T-helper 2 cell treated with Interferon-gamma antibody and Interleukin-4, amounts not matched to agents 5 μg/mL and 100 μg/mL, for 36 hours (primary cell): ENCODE data around the gene C16orf87.
"Not testable (repeated sequence)": the region's sequence is repeated elsewhere in the genome, so short reads cannot be mapped to it uniquely, and the experiment has no call there.

Experiments
- DNase-seq: peaks from one replicate; pipeline ENCODE4 v3.0.0; 2021; ENCODE audit warnings: low spot score
- H3K27ac Mint-ChIP-seq: one replicate; pipeline ENCODE4 v1.8.0; 2021; ENCODE audit warnings: mild to moderate bottlenecking, mixed read lengths
- H3K27me3 Mint-ChIP-seq: one replicate; pipeline ENCODE4 v1.8.0; 2021; ENCODE audit warnings: low read depth, mixed read lengths
- H3K36me3 Mint-ChIP-seq: one replicate; pipeline ENCODE4 v1.8.0; 2021; ENCODE audit warnings: low read depth, mixed read lengths
- H3K4me1 Mint-ChIP-seq: one replicate; pipeline ENCODE4 v1.8.0; 2021; ENCODE audit warnings: low read depth, mixed read lengths
- H3K4me3 Mint-ChIP-seq: one replicate; pipeline ENCODE4 v1.8.0; 2022; ENCODE audit warnings: mild to moderate bottlenecking, moderate library complexity, mixed read lengths
- H3K9me3 Mint-ChIP-seq: one replicate; pipeline ENCODE4 v1.8.0; 2021; ENCODE audit warnings: mixed read lengths

The C16orf87 gene, protein sequence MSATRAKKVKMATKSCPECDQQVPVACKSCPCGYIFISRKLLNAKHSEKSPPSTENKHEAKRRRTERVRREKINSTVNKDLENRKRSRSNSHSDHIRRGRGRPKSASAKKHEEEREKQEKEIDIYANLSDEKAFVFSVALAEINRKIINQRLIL

DNA sequence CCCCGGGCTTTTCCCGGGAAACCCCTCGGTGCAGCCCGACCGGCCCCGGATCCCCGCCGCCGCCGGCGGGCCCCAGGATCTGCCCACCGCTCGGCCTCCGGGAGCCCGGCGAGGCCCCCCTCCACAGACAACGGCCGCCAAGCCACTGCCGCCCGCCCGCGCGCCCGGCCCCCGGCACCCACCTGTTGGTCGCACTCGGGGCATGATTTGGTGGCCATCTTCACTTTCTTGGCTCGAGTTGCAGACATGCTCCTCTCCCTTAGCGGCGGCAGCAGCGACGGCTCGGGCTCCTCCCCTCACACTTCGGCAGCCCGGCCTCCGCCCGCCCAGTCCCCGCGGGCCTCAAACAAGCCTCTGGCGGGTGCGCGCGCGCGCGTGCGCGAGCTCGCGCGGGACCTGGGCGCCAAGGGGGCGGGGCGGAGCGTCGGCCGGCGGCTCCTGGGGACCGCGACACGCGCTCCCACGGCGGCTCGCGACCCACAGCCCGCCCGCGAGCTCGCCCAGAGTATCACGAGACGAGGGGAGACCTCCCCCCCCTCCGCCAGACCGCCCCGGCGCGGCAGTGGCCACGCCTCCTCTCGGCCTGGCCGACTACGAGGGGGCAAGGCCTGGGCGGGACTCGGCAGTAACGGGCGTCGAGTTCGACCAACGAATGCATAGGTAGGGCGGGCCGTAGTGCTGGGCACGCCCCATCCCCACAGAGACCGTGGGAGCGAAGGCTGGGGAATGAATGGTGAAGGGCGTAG lies at the start of gene C16orf87:
Gene C16orf87, minus strand, starts transcription at position 279 of the 746 bp plus-strand sequence. Its CDS starts 31 bp downstream, at position 248.
- H3K36me3 Mint-ChIP-seq = peaks cover 9% of the 10 kb centered on the region
- H3K27ac Mint-ChIP-seq = peak within 1 kb of the TSS; percentile 97
- DNase-seq = peak; percentile 89
- H3K9me3 Mint-ChIP-seq = no peaks in the 10 kb centered on the region
- H3K27me3 Mint-ChIP-seq = peaks cover 19% of the 10 kb centered on the region
- H3K4me1 Mint-ChIP-seq = peaks cover 30% of the 10 kb centered on the region
- peak within 1 kb of the TSS; percentile 89 for H3K4me3 Mint-ChIP-seq

DNA sequence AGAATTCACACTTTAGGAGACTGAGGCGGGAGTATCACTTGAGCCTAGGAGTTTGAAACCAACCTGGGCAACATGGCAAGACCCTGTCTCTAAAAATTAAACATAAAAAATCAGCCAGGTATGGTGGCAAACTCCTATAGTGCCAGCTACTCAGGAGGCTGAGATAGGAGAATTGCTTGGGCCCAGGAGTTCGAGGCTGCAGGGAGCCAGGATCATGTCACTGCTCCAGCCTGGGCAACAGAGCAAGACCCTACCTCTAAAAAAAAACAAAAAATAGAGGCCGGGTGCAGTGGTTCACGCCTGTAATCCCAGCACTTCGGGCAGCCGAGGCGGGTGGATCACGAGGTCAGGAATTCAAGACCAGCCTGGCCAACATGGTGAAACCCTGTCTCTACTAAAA lies 44.3 kb upstream of the C16orf87 start:
- H3K4me1 Mint-ChIP-seq = no peaks in the 10 kb centered on the region
- H3K9me3 Mint-ChIP-seq = no peaks in the 10 kb centered on the region

DNA sequence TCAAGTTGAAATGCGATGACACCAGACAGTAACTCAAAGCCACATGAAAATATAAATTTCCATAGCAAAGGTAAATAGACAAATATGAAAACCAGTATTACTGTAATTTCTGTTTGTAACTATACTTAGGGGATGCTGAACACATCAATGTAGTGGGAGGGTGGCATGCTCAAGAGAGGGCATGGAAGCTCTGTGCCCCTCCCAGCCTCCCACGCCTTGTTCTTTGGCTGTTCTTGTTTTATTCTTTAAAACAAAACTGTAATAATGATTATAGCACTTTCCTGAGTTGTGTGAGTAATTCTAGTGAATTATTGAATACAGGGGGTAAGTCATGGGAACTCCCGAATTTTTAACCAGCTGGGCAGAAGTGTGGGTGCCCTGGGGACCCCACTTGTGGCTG lies 42.2 kb upstream of the C16orf87 start:
- Mint-ChIP-seq H3K4me3 (no peak overlapping the region), H3K27ac (no peak overlapping the region), H3K9me3 (no peaks in the 10 kb centered on the region), H3K4me1 (no peaks in the 10 kb centered on the region), H3K27me3 (no peaks in the 10 kb centered on the region), H3K36me3 (no peaks in the 10 kb centered on the region)
- DNase-seq = no peak

More for the DNA sequence above, 44.3 kb upstream of the C16orf87 start:
- Mint-ChIP-seq H3K27me3 (peaks cover 7% of the 10 kb centered on the region), H3K36me3 (no peaks in the 10 kb centered on the region), H3K4me3 (no peak overlapping the region), H3K27ac (no peak overlapping the region)
- DNase-seq = no peak

DNA sequence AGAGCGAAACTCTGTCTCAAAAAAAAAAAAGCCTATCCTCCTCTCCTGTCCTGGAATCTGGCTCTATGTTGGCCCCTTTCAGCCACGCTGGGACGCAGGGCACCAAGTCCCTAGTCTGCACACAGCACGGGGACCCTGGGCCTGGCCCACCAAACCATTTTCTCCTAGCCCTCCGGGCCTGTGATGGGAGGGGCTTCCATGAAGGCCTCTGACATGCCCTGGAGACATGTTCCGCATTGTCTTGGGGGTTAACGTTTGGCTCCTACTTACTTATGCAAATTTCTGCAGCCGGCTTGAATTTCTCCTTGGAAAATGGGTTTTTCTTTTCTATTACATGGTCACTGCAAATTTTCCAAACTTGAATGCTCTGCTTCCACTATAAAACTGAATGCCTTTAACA lies 40.6 kb upstream of the C16orf87 start:
- Mint-ChIP-seq H3K27ac (no peak overlapping the region), H3K4me1 (peaks cover 1% of the 10 kb centered on the region), H3K27me3 (no peaks in the 10 kb centered on the region), H3K36me3 (peaks cover 3% of the 10 kb centered on the region), H3K9me3 (no peaks in the 10 kb centered on the region), H3K4me3 (no peak overlapping the region)
- no peak for DNase-seq

DNA sequence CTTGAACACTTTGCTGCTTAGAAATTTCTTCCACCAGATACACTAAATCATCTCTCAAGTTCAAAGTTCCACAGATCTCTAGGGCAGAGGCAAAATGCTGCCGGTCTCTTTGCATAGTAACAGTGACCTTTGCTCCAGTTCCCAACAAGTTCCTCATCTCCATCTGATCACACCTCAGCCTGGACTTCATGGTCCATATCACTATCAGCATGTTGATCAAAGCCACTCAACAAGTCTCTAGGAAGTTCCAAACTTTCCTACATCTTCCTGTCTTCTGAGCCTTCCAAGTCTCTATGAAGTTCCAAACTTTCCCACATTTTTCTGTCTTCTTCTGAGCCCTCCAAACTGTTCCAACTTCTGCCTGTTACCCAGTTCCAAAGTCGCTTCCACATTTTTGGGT lies 37.9 kb upstream of the C16orf87 start:
- H3K9me3 Mint-ChIP-seq, DNase-seq, H3K27me3 Mint-ChIP-seq, H3K4me1 Mint-ChIP-seq, H3K36me3 Mint-ChIP-seq, H3K4me3 Mint-ChIP-seq, H3K27ac Mint-ChIP-seq: not testable (repeated sequence)

DNA sequence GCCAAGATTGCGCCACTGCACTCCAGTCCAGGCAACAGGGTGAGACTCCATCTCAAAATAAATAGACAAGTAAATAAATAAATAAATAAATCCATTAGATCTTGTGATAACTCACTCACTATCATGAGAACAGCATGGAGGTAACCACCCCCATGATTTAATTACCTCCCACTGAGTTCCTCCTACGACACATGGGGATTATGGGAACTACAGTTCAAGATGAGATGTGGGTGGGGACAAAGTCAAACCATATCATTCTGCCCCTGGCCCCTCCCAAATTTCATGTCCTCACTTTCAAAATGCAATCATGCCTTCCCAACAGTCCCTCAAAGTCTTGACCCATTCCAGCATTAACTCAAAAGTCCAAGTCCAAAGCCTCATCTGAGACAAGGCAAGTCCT lies 36.5 kb upstream of the C16orf87 start:
- H3K4me1 Mint-ChIP-seq = peaks cover 15% of the 10 kb centered on the region
- H3K4me3 Mint-ChIP-seq, H3K9me3 Mint-ChIP-seq, H3K27ac Mint-ChIP-seq, H3K36me3 Mint-ChIP-seq, H3K27me3 Mint-ChIP-seq, DNase-seq: not testable (repeated sequence)

DNA sequence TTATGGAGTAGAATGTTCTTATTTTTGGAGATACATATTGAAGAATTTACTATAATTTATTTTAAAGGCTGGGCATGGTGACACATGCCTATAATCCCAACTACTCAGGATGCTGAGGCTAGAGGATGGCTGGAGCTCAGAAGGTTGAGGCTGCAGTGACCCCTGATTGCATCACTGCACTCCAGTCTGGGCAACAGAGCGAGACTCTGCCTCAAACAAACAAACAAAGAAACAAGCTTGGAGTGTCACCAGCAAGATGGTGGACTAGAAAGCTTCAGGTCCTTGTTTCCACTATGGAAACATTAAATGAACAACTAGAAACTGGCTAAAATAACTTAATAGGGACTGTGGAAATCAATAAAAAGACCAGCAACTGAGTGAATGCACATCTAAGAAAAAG lies 35.3 kb upstream of the C16orf87 start:
- H3K4me1 Mint-ChIP-seq = peaks cover 17% of the 10 kb centered on the region
- H3K9me3 Mint-ChIP-seq = peaks cover 3% of the 10 kb centered on the region
- peaks cover 6% of the 10 kb centered on the region for H3K36me3 Mint-ChIP-seq
- no peak overlapping the region for H3K4me3 Mint-ChIP-seq
- no peaks in the 10 kb centered on the region for H3K27me3 Mint-ChIP-seq
- DNase-seq = no peak
- no peak overlapping the region for H3K27ac Mint-ChIP-seq

DNA sequence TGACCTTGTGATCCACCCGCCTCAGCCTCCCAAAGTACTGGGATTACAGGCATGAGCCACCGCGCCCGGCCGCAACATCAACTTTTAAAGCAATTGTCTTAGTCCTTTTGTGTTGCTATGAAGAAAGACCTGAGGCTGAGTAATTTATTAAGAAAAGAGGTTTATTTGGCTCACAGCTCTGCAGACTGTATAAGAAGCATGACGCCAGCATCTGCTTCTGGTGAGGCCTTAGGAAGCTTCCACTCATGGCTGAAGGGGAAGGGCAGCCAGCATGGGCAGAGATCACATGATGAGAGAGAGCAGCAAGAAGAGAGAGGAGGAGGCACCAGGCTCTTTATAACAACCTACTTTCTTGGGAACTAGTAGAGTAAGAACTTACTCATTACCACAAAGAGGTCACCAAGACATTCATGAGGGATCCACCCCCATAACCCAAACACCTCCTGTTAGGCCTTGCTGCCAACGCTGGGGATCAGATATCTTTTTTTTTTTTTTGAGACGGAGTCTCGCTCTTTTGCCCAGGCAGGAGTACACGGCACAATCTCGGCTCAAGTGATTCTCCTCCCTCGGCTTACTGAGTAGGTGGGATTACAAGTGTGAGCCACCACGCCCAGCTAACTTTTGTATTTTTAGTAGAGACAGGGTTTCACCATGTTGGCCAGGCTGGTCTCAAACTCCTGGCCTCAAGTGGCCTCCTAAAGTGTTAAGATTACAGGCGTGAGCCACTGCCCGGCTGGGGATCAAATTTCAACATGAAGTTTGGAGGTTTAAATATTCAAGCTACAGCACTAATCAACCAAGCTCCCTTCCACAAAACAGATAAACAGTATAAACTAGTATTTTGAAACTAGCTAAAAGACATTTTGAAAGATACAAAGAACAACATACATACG lies 31.8 kb upstream of the C16orf87 start:
- peak; percentile 14 for DNase-seq
- peak overlapping the region; percentile 64 for H3K27ac Mint-ChIP-seq
- H3K36me3 Mint-ChIP-seq = peaks cover 6% of the 10 kb centered on the region
- peaks cover 3% of the 10 kb centered on the region for H3K9me3 Mint-ChIP-seq
- no peaks in the 10 kb centered on the region for H3K27me3 Mint-ChIP-seq
- no peak overlapping the region for H3K4me3 Mint-ChIP-seq
- H3K4me1 Mint-ChIP-seq = peaks cover 27% of the 10 kb centered on the region

DNA sequence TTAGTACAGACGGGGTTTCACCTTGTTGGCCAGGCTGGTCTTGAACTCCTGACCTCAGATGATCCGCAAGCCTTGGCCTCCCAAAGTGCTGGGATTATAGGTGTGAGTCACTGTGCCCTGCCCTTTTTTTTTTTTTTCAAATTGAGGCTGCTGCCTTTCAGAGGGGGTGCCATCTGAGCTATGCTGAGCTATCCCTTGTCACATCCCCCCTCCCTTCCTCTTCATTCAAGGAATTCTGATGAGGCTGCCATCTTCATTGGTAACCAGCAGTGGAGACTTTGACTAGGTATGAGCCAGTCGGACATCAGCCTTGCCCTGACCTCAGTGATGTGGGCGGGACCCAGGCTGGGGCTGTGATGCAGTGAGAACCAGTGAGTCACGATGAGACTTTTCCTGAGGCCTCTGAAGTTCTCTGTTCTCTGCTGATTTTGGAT lies 28.8 kb upstream of the C16orf87 start:
- peaks cover 26% of the 10 kb centered on the region for H3K4me1 Mint-ChIP-seq
- H3K9me3 Mint-ChIP-seq = peaks cover 3% of the 10 kb centered on the region
- H3K27me3 Mint-ChIP-seq = no peaks in the 10 kb centered on the region
- DNase-seq = peak; percentile 47
- H3K36me3 Mint-ChIP-seq = peaks cover 3% of the 10 kb centered on the region
- H3K27ac Mint-ChIP-seq = peak overlapping the region; percentile 20
- no peak overlapping the region for H3K4me3 Mint-ChIP-seq

DNA sequence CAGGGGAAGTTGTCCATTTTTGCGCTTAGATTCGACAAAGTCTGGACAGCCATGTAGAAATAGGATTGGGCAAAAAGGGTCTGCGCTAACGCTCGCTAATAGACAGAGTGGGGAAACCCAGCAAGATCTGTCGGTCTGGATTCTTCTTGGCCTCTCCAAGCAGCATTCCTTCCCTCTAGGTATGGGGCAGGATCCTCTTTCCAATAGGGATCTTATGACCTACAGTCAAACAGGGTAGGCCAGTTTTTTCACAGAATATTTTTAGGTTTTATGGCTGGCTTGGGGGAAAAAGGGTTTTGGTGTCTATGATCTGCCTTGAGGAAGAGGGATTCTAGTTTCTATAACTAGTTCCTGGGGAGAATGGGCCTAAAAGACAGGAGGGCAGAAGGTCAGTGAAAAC lies 27.2 kb upstream of the C16orf87 start:
- Mint-ChIP-seq H3K27me3 (no peaks in the 10 kb centered on the region), H3K9me3 (peaks cover 3% of the 10 kb centered on the region), H3K27ac (no peak overlapping the region), H3K36me3 (no peaks in the 10 kb centered on the region), H3K4me3 (no peak overlapping the region), H3K4me1 (peaks cover 13% of the 10 kb centered on the region)
- no peak for DNase-seq

DNA sequence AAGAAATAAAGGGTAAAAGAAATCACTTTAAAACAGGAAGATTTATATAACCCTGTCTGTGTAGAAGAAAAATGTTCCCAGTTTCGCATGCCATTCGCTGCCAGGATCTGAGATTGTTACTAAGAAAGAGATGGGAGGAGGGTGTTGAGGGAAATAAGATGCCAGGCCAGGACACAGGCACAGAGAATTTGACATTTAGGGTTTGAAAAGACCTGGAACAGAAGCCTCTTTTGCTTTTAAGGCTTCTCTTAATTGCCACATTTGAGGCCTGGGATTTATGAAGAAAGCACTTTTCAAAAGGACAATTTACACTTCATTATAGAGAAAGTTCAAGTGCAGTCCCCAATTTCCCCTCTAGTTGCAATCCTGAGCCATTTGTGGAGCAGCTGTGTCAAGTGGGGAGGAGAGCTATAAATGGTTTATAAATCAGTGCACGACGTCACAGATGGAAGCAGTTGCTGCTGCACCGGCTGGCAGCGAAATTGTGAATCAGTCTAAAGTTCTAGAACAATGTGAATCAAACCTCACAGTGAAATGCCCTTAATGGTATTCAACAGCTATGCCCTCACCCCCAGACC lies 26.5 kb upstream of the C16orf87 start:
- H3K36me3 Mint-ChIP-seq = no peaks in the 10 kb centered on the region
- no peaks in the 10 kb centered on the region for H3K27me3 Mint-ChIP-seq
- H3K4me3 Mint-ChIP-seq = no peak overlapping the region
- H3K27ac Mint-ChIP-seq = no peak overlapping the region
- peaks cover under 1% of the 10 kb centered on the region for H3K9me3 Mint-ChIP-seq
- no peak for DNase-seq
- H3K4me1 Mint-ChIP-seq = peaks cover 12% of the 10 kb centered on the region

DNA sequence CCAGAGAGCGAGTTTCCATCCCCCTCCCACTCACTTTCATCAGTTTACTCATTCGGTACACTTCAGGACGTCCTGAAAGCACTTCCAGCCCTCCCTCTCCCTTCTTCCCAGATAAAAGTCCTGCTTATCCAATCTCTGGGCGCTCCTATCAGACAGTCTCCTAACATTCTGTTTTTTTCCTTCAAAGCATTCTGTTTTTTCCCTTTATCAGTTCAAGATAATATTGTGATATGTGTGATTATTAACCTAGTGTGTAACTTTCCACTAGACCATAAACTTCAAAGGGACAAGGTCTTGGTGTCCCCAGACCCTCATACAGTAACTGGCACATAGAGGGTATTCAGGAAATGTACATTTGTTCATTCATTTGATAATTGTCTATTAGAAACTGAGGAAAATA lies 24.4 kb upstream of the C16orf87 start:
- H3K9me3 Mint-ChIP-seq = no peaks in the 10 kb centered on the region
- H3K36me3 Mint-ChIP-seq = no peaks in the 10 kb centered on the region
- H3K4me3 Mint-ChIP-seq = no peak overlapping the region

DNA sequence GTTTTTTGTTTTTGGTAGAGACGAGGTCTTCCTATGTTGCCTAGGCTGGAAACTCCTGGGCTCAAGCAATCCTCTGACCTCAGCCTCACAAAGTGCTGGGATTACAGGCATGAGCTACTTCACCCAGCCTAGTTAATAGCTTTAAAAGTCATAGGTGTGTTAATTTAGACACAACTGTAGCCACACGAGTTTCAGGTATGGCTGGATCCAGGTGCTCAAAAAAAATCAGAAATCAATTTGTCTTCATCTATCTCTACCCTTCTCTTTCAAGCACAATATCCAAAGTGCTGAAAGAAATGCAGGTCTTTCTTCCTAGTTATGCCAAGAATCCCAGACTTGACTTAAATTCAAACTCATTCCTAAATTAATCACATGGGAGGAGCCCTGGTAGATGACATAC lies 23.9 kb upstream of the C16orf87 start:
- H3K36me3 Mint-ChIP-seq = no peaks in the 10 kb centered on the region
- DNase-seq = no peak
- H3K27ac Mint-ChIP-seq = no peak overlapping the region
- H3K27me3 Mint-ChIP-seq = no peaks in the 10 kb centered on the region
- H3K9me3 Mint-ChIP-seq = no peaks in the 10 kb centered on the region
- peaks cover under 1% of the 10 kb centered on the region for H3K4me1 Mint-ChIP-seq
- no peak overlapping the region for H3K4me3 Mint-ChIP-seq

More for the DNA sequence above, 24.4 kb upstream of the C16orf87 start:
- no peak for DNase-seq
- H3K27ac Mint-ChIP-seq = no peak overlapping the region
- H3K4me1 Mint-ChIP-seq = peaks cover 6% of the 10 kb centered on the region
- no peaks in the 10 kb centered on the region for H3K27me3 Mint-ChIP-seq
